ENCODE data around the gene PBRM1. TPM values are rescaled to one million over a fixed set of nuclear protein-coding genes. Genes with fewer than 3 reads are reported as not detected.
"Not testable (repeated sequence)": the region's sequence is repeated elsewhere in the genome, so short reads cannot be mapped to it uniquely, and the experiment has no call there.

PBRM1 gene
- total RNA-seq, 2 experiments from 2014 or later = 75.7 to 91.1 TPM

DNA sequence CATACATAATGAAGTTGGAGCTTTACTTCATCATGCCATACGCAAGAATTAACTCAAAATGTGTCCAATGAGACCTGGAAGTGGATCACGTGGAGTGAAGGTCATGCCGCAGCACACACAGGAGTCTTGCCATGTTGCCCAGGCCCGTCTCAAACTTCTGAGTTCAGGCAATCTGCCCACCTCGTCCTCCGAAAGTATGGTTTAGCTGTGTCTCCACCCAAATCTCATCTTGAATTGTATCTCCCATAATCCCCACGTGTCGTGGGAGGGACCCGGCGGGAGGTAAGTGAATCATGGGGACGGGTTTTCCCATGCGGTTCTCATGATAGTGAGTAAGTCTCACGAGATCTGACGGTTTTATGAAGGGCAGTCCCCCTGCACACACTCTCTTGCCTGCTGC lies 45.9 kb upstream of the PBRM1 start:
- Histone ChIP-seq H3K4me3 (ENCODE audit: low read depth, low read length, poor library complexity, severe bottlenecking) (no peak overlapping the region), H3K4me2 (ENCODE audit: low read length) (no peak overlapping the region), H3K27ac (ENCODE audit: low read depth, low read length, poor library complexity, severe bottlenecking) (no peak overlapping the region), H2AFZ (ENCODE audit: low read length) (no peak overlapping the region), H3K36me3 (ENCODE audit: insufficient read depth, low read length) (peaks cover 77% of the 10 kb centered on the region), H3K9me2 (ENCODE audit: insufficient read depth, low read length) (no peaks in the 10 kb centered on the region), H4K20me1 (ENCODE audit: insufficient read depth, low read length) (no peaks in the 10 kb centered on the region), H3K4me1 (ENCODE audit: insufficient read depth, low read length, poor library complexity, severe bottlenecking) (no peaks in the 10 kb centered on the region), H3K79me2 (ENCODE audit: insufficient read depth, low read depth, low read length) (no peaks in the 10 kb centered on the region), H3K9me3 (ENCODE audit: low read length) (peaks cover 22% of the 10 kb centered on the region; the same call in 1 of the 2 replicates)
- CTCF ChIA-PET (ENCODE audit: unreplicated experiment) = no interaction called here
- no peak for DNase-seq (ENCODE audit: low spot score)
- POLR2A ChIA-PET = no interaction called here
- BruUV-seq (replicated peaks) = no TSS peak
- no peak for TF ChIP-seq CTCF (conservative IDR thresholded peaks at IDR 0.05; ENCODE audit: low read length)
- no peak for TF ChIP-seq EZH2phosphoT487 (IDR thresholded peaks at IDR 0.05; ENCODE audit: borderline replicate concordance, low read depth, low read length)
- intact Hi-C loops (cut with micrococcal nuclease; ENCODE audit: unreplicated experiment) = no loop called here

- TF ChIP-seq EZH2phosphoT487 (IDR thresholded peaks at IDR 0.05; ENCODE audit: borderline replicate concordance, low read depth, low read length) = no peak
- TF ChIP-seq CTCF (conservative IDR thresholded peaks at IDR 0.05; ENCODE audit: low read length) = no peak
- no peak overlapping the region for H3K27ac ChIP-seq (ENCODE audit: low read depth, low read length, poor library complexity, severe bottlenecking)
- POLR2A ChIA-PET = no interaction called here
- no peaks in the 10 kb centered on the region for H3K4me1 ChIP-seq (ENCODE audit: insufficient read depth, low read length, poor library complexity, severe bottlenecking)
- no peak overlapping the region for H2AFZ ChIP-seq (ENCODE audit: low read length)
- H4K20me1 ChIP-seq (ENCODE audit: insufficient read depth, low read length) = no peaks in the 10 kb centered on the region
- H3K4me3 ChIP-seq (ENCODE audit: low read depth, low read length, poor library complexity, severe bottlenecking) = no peak overlapping the region
- no peak overlapping the region for H3K4me2 ChIP-seq (ENCODE audit: low read length)
- intact Hi-C loops (cut with micrococcal nuclease; ENCODE audit: unreplicated experiment) = no loop called here
- peaks cover 22% of the 10 kb centered on the region; the same call in 1 of the 2 replicates for H3K9me3 ChIP-seq (ENCODE audit: low read length)
- BruUV-seq (replicated peaks) = no TSS peak
- H3K79me2 ChIP-seq (ENCODE audit: insufficient read depth, low read depth, low read length) = no peaks in the 10 kb centered on the region
- CTCF ChIA-PET (ENCODE audit: unreplicated experiment) = no interaction called here
- DNase-seq (ENCODE audit: low spot score) = no peak
- H3K9me2 ChIP-seq (ENCODE audit: insufficient read depth, low read length) = no peaks in the 10 kb centered on the region
- H3K36me3 ChIP-seq (ENCODE audit: insufficient read depth, low read length) = peaks cover 68% of the 10 kb centered on the region
Observed at GRCh38 chr3:52730681-52731080, 45.0 kb upstream of the PBRM1 start.

GRCh38 chr3:52728753-52729152 lies 43.0 kb upstream of the PBRM1 start:
- intact Hi-C loops (cut with micrococcal nuclease; ENCODE audit: unreplicated experiment); H3K4me2 ChIP-seq (ENCODE audit: low read length); POLR2A ChIA-PET; DNase-seq (ENCODE audit: low spot score); H3K27ac ChIP-seq (ENCODE audit: low read depth, low read length, poor library complexity, severe bottlenecking); BruUV-seq (replicated peaks); H4K20me1 ChIP-seq (ENCODE audit: insufficient read depth, low read length); H3K9me2 ChIP-seq (ENCODE audit: insufficient read depth, low read length); CTCF ChIA-PET (ENCODE audit: unreplicated experiment); H3K4me1 ChIP-seq (ENCODE audit: insufficient read depth, low read length, poor library complexity, severe bottlenecking); H3K4me3 ChIP-seq (ENCODE audit: low read depth, low read length, poor library complexity, severe bottlenecking); H3K79me2 ChIP-seq (ENCODE audit: insufficient read depth, low read depth, low read length); H2AFZ ChIP-seq (ENCODE audit: low read length): not testable (repeated sequence)
- Histone ChIP-seq H3K9me3 (ENCODE audit: low read length) (peaks cover 22% of the 10 kb centered on the region; the same call in 1 of the 2 replicates), H3K36me3 (ENCODE audit: insufficient read depth, low read length) (peaks cover 49% of the 10 kb centered on the region)
